ENCODE results near the gene M6PR. TPM values are rescaled to one million over a fixed set of nuclear protein-coding genes. Genes with fewer than 3 reads are reported as not detected.

M6PR gene
- total and polyA plus RNA-seq, 2 of the 8 experiments (the other 6 are each of a cell fraction or from before 2014, with no cell fraction given), result 106 to 122 TPM

- no peak for TF ChIP-seq HDAC6 (IDR thresholded peaks at IDR 0.05; ENCODE audit: low read depth, low read length)
- no peak for TF ChIP-seq SP1 (IDR thresholded peaks at IDR 0.05; ENCODE audit: low read depth, low read length)
- TF ChIP-seq EGR1 (IDR thresholded peaks at IDR 0.05; ENCODE audit: borderline replicate concordance, low read depth, low read length), result no peak
- TF ChIP-seq GTF2F1 (IDR thresholded peaks at IDR 0.05; ENCODE audit: borderline replicate concordance, low read depth, low read length), result no peak
- TF ChIP-seq ATF3 (IDR thresholded peaks at IDR 0.05; ENCODE audit: insufficient read depth, low read depth, low read length), result no peak
- no peak for TF ChIP-seq POLR2A (IDR thresholded peaks at IDR 0.05; ENCODE audit: control extremely low read depth in 1 of 2, low read depth in 2 of 2, low read length in 2 of 2)
- no peak for TF ChIP-seq RXRA (IDR thresholded peaks at IDR 0.05; ENCODE audit: insufficient read depth, low read depth, low read length)
- no peak for TF ChIP-seq TCF12 (IDR thresholded peaks at IDR 0.05; ENCODE audit: low read depth, low read length)
- no peak for TF ChIP-seq SP2 (IDR thresholded peaks at IDR 0.05; ENCODE audit: low read length)
- no peak for TF ChIP-seq ZNF274 (IDR thresholded peaks at IDR 0.05; ENCODE audit: borderline replicate concordance, extremely low read depth, low read length)
- no peak for TF ChIP-seq MAFK (IDR thresholded peaks at IDR 0.05; ENCODE audit: low read depth, low read length)
- no peak for FAIRE-seq
- H2BK20ac ChIP-seq (ENCODE audit: low read length), result no peak overlapping the region
- H3K79me2 ChIP-seq (ENCODE audit: control insufficient read depth in 1 of 2, insufficient read depth in 2 of 2, low read length in 2 of 2), result no peaks in the 10 kb centered on the region
- H3K79me1 ChIP-seq (ENCODE audit: low read depth, low read length), result no peaks in the 10 kb centered on the region
- H3K27me3 ChIP-seq (replicated peaks in 1 of 4; ENCODE audit: control insufficient read depth in 3 of 4, extremely low read depth in 1 of 4, insufficient read depth in 3 of 4, low read length in 3 of 4), result no peaks in the 10 kb centered on the region
- H3K9me3 ChIP-seq (ENCODE audit: insufficient read depth in 2 of 2, low read depth in 1 of 2, low read length in 1 of 2), result peaks cover 4 to 11% of the 10 kb centered on the region in 2 experiments; a peak in 3 of 4 replicates
- H3K23me2 ChIP-seq (ENCODE audit: low read depth, low read length), result no peaks in the 10 kb centered on the region
- no peak overlapping the region for H4K91ac ChIP-seq (replicated peaks; ENCODE audit: insufficient read length, low read length)
- ChIA-PET POLR2A (ENCODE audit: partially characterized antibody) (no interaction called here), CTCF (ENCODE audit: partially characterized antibody) (no interaction called here)
- H3K23ac ChIP-seq (ENCODE audit: insufficient read length), result no peak overlapping the region
- H3K18ac ChIP-seq (ENCODE audit: extremely low read depth, low read length), result no peak overlapping the region
- H3K36me3 ChIP-seq (ENCODE audit: control insufficient read depth in 2 of 4, insufficient read depth in 4 of 4, low read length in 3 of 4), result no peaks in the 10 kb centered on the region
- DNase-seq (ENCODE audit: low read depth in 1 of 2, low spot score in 2 of 2), result no peak
- no peak overlapping the region for H3K4me3 ChIP-seq (ENCODE audit: extremely low read depth in 1 of 4, insufficient read depth in 2 of 4, low read depth in 3 of 4, low read length in 4 of 4)
- H3K4me1 ChIP-seq (replicated peaks in 1 of 4; ENCODE audit: control insufficient read depth in 3 of 4, insufficient read depth in 4 of 4, low read length in 3 of 4), result no peaks in the 10 kb centered on the region
- no peak overlapping the region for H3K56ac ChIP-seq (replicated peaks; ENCODE audit: insufficient read length, low read depth, low read length)
- H3K14ac ChIP-seq (ENCODE audit: insufficient read length), result no peak overlapping the region
- no peak overlapping the region for H3K4me2 ChIP-seq (ENCODE audit: insufficient read depth in 1 of 2, low read depth in 2 of 2, low read length in 2 of 2)
- no peak overlapping the region for H3K27ac ChIP-seq (ENCODE audit: low read depth, low read length)
- no peaks in the 10 kb centered on the region for H4K20me1 ChIP-seq (replicated peaks in 1 of 2; ENCODE audit: control insufficient read depth in 1 of 2, insufficient read depth in 2 of 2, low read length in 2 of 2)
- H4K8ac ChIP-seq (ENCODE audit: extremely low read depth, insufficient read depth, low read length), result no peak overlapping the region
- H2BK12ac ChIP-seq (ENCODE audit: low read depth, low read length), result no peak overlapping the region
- H2AFZ ChIP-seq (ENCODE audit: low read length), result no peak overlapping the region
- 72% methylated on average over 1 of the region's 1 CpG; no CpG with 5 or more reads in 1 of the 2 experiments for WGBS, 2 experiments (ENCODE audit: extremely low coverage in 1 of 2, insufficient coverage in 1 of 2, insufficient read length in 1 of 2, insufficient replicate concordance in 2 of 2, low coverage in 1 of 2, low lambda C conversion rate in 2 of 2, missing lambda C conversion rate in 1 of 2)
- no peak overlapping the region for H2AK5ac ChIP-seq (ENCODE audit: low read depth, low read length)
- H2BK5ac ChIP-seq (ENCODE audit: low read depth, low read length), result no peak overlapping the region
- H2BK15ac ChIP-seq (ENCODE audit: low read length), result no peak overlapping the region
- no peak overlapping the region for H4K5ac ChIP-seq (ENCODE audit: insufficient read length, low read depth, low read length)
- no peak overlapping the region for H3K4ac ChIP-seq (replicated peaks; ENCODE audit: insufficient read length, low read depth, low read length)
- H2BK120ac ChIP-seq (replicated peaks; ENCODE audit: low read depth, low read length), result no peak overlapping the region
- H3K9ac ChIP-seq (replicated peaks in 1 of 4; ENCODE audit: extremely low read depth in 1 of 4, low read depth in 3 of 4, low read length in 3 of 4), result no peak overlapping the region
Measured at GRCh38 chr12:8970432-8970831, 21.0 kb upstream of the M6PR start.

Measured in H1 (cell line).